Stimulated activated CD8-positive, alpha-beta memory T cell treated with anti-CD3 and anti-CD28 coated beads, Interleukin-7, amount 100 ng/mL, for 48 hours (primary cell): Measurements from ENCODE around the gene GSN.

Experiments used
- DNase-seq, 2 donors: peaks; one replicate each; pipeline ENCODE4 v3.0.0-alpha.2; 2020; ENCODE audit warnings: low read depth in 1 of 2; ENCODE audit errors: extremely low read depth in 1 of 2

Gene GSN

DNA sequence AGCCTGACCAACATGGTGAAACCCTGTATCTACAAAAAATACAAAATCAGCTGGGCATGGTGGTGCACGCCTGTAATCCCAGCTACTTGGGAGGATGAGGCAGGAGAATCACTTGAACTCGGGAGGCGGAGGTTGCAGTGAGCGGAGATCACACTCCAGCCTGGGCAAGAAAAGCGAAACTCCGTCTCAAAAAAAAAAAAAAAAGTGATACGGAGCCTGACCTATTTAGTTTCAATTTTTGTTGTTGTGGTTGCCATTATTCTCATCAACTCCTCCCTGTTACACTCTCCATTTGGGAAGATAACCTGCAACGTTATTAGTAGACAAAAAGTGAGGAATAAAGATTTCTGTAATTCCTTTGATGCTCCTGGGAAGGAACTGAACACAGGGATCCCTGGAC is 100.8 kb downstream of the GSN start:
- no peak for DNase-seq

DNA sequence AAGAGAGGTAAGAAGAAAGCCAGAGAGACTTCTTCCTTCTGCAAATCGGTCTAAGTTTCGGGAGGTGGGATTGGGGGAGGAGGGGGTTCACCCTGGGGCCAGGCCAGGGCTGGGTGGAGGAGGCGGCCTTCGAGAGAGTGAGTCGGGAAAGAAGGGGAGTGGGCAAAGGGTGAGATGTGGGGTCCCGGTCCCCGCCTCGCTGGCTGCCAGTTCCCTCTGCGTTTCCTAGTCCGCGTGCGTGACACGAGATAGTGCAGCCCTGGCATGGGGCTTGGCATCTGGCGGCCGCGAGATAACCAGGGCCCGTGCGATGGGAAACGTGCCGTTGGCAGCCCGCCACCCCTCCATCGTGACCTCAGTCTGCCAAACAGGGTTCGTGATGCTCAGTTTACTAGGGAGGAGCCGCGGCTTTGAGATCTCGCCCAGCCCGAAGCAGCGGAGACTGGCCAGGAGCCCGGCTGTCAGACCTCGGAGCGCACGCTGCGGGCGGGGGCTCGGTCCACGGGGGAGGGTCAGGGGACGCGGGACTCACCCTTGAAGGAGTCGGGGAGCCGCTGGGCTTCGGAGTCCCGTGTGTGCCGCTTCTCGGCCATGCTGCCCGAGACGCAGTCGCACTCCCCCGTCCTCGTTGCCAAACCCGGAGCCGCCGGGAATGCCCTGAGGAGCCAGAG is 101.8 kb downstream of the GSN start, which contains the start of gene STOM:
STOM (minus strand) TSS at position 656 of the 671 bp plus-strand sequence; CDS start at position 593, 63 bp downstream.
- DNase-seq: no peak

DNA sequence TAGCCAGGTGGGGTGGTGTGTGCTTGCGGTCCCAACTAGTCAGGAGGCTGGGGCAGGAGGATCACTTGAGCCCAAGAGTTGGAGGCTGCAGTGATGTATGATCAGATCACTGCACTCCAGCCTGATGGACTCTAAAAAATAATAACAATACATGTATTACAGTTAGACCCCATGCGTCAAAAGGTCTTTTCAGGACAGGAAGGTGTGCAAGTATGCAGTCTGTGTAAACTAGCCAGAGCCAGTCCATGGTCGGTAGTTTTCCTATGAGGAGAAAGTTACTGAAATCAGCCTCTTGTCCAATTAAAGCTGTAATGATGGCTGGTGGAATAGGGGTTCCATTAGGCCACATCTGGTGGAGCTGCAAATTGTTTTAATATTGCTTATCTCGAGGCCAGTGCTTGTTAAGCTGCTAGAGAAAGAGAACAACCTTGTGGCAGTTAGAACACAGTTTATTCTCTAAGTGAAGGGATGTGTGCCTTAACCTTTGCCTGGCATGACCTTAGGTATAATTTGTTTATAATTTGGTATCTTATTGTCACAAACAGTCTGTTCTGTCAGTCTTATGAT is 103.6 kb downstream of the GSN start:
- no peak for DNase-seq

DNA sequence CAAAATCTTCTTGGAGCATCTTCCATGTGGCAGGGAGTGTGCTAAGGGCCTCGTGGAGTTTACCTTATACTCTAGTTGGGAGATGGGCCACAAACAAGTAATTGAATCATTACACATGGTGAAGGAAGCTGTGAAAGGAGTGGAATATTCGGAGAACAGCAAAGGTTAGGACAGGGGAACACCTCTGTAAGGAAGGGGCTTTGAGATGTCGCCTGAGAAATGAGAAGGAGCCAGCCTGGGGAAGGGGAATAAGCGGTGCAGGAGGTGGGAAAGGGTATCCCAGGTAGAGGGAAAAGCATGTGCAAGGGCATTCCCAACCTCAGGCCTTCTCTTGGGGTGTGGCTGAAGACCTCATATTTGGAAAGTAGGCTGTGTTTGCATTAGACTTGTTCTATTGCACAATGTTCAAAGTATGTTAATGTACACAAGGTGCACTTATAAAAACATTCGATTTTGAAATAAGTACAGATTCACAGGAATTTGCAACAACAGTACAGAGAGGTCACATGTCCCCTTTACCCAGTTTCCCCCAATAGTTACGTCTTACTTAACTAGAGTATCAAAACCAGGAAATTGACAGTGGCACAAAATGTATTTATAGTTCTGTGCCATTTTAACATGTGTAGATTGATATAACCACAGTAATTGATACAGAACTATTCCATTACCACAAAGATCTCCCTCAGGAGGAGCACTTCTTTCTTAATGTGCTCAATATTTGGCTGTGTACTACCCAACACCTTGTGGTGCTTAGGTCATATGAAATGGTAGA is 104.5 kb downstream of the GSN start:
- no peak for DNase-seq

DNA sequence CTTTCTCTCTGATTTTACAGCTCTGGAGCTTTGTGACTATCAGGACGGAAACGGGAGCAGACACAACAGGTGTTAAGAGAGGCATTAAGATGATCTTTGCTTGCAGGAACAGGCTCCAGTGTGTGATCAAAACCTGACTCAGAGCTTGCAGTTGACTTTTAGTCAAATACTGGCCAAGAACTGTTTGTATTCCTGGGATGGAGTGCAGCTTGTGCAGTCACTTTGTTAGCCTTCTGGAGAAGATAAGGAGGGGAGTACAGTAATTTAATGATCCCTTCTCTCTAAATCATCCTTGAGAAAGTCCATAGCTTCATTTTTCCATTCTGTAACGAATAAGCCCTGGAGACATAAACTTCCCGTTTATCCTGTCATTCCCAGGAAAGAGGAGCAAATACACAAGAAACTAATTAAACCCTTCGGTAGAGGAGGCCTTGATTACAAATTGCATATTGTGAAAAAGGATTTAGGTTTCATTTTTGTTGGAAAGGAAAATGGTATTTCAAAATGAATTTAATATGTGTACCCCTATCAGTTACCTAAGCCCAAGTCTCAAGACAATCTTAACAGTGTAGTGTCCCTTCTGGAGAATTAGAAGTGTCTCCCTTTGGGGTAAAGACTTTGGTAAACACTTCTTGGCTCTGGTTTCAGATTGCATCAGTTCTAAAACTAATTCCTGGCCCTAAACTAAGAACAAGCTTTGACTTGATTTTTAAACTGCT is 105.2 kb downstream of the GSN start:
- no peak for DNase-seq

DNA sequence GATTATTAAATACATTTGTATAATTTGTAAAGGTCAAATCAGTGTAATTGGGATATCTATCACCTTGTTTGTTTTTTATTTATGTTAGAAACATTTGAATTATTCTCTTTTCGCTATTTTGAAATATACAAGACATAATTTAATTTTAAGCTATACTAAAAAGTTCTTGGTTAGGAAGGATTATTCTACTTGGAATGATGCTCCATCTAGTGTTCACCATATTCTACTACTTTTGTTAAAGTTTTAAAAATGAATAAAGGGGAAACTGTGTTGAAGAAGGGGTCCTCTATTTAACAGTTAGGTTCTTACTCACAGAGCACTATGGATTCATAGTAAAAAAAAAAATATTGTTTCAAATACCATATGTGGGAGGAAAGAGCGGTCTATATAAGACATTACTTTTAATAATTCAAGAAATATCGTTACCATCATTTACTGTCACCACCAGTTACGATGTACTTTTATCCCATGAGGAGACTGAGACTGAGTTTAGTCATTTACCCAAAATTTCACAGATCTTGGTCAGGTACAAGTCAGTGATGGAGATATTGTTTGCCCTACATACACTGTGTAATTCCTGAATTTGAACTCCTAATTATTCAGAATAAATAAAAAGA is 108.4 kb downstream of the GSN start:
- no peak for DNase-seq

DNA sequence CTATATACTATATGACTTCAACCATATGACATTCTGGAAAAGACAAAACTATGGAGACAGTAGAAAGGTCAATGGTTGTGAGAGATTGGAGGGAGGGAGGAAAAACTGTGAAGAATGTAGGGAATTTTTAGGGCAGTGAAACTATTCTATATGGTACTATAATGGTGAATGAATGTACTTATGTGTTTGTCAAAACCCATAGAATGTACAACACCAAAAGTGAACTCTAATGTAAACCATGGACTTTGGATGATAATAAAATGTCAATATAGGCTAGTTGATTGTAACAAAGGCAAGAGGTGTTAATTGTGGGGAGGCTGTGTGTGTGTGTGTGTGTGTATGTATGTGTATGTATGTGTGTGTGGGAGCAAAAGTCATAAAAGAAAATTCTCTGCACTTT is 112.9 kb downstream of the GSN start:
- DNase-seq: no peak
